NCI-H2171 (cell line): ENCODE results near the gene OSBPL5.
"Not testable (repeated sequence)": the region's sequence is repeated elsewhere in the genome, so short reads cannot be mapped to it uniquely, and the experiment has no call there.

Experiments used
- DNase-seq: peaks from one replicate; lab custom pipeline; 2025; lab: John Stamatoyannopoulos, UW

The OSBPL5 gene

GRCh38 chr11:3080733-3081385, 84.3 kb downstream of the OSBPL5 start:
- DNase-seq, result no peak

DNA sequence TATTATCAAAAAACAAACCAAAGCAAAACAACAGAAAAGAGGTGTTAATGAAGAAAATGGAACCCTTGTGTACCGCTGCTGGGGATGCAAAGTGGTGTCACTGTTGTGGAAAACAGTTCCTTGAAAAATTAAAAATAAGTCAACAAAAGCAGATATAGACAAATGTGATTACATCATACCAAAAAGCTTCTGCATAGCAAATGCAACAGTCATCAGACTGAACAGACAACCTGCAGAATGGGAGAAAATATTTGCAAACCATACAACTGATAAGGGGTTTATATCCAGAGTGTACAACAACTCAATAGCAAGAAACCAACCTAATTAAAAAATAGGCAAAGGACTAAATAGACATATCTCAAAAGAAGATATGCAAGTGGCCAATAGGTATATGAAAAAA, 85.0 kb downstream of the OSBPL5 start:
- DNase-seq, result no peak

GRCh38 chr11:3077846-3078440, 87.2 kb downstream of the OSBPL5 start:
- DNase-seq, result no peak

- DNase-seq, result no peak
These were observed 87.8 kb downstream of the OSBPL5 start for GRCh38 chr11:3077189-3077836.

DNA sequence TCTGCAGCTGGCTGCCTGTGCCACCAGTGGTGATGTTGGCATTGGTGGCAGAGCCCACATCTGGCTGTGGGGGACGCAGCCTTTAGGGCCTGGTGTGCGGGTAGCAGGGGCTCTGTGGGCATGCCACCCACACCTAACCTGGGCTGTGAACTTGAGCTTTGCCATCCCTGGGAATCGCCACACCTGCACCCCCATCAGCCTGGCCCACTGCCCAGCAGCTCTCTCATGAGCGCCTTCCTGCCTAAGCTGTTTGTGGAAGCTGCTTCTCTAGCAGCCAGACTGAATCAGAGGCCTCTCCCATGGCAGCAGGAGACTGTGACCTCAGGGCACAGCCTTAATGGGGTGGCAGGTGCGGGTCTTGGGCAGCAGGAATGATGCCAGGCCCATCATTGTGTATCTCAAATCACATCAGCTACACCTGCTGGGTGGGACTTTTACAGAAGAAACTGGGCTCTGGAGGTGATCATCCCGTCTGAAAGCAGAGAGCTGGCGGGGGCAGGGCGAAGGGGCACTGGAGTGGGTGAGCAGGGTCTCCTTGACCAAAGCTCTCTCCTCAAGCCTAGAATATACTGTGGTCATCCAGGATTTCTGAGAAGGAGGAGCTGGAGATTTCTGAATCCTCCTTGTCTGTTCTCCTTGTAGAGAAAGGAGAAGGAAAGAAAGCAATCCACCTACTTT, 90.1 kb downstream of the OSBPL5 start:
- no peak for DNase-seq

- no peak for DNase-seq
These were observed 92.1 kb downstream of the OSBPL5 start for GRCh38 chr11:3073029-3073435.

GRCh38 chr11:3069425-3069824, 95.7 kb downstream of the OSBPL5 start:
- no peak for DNase-seq

DNA sequence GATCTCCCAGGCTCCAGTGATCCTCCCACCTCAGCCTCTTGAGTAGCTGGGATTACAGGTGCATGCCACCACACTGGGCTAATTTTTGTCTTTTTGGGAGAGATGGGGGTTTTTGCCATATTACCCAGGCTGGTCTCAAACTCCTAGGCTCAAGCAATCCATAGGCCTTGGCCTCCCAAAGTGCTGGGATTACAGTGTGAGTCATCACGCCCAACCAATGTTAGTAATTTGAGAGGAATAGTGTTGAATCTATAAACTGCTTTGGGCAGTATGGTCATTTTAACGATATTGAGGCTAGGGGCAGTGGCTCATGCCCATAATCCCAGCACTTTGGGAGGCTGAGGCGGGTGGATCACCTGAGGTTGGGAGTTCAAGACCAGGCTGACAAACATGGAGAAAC, 98.8 kb downstream of the OSBPL5 start:
- DNase-seq, result not testable (repeated sequence)

- DNase-seq, result not testable (repeated sequence)
These were observed 100.4 kb downstream of the OSBPL5 start for GRCh38 chr11:3064709-3065108.

DNA sequence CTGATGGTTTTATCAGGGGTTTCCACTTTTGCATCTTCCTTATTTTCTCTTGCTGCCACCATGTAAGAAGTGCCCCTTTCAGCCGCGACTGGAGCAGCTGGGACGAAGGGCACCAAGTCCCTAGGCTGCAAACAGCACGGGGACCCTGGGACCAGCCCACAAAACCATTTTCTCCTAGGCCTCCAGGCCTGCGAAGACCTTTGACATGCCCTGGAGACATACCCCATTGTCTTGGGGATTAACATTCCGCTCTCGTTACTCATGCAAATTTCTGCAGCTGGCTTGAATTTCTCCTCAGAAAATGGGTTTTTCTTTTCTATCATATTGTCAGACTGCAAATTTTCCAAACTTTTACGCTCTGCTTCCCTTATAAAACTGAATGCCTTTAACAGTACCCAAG, 101.2 kb downstream of the OSBPL5 start:
- not testable (repeated sequence) for DNase-seq

DNA sequence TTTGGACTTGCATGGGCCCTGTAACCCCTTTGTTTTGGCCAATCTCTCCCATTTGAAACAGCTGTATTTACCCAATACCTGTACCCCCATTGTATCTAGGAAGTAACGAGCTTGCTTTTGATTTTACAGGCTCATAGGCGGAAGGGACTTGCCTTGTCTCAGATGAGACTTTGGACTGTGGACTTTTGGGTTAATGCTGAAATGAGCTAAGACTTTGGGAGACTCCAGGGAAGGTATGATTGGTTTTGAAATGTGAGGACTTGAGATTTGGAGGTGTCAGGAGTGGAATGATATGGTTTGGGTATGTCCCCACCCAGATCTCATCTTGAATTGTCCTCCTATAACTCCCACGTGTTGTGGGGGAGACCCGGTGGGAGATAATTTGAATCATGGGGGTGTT, 101.7 kb downstream of the OSBPL5 start:
- DNase-seq, result not testable (repeated sequence)

GRCh38 chr11:3060436-3061025, 104.6 kb downstream of the OSBPL5 start:
- DNase-seq, result no peak

DNA sequence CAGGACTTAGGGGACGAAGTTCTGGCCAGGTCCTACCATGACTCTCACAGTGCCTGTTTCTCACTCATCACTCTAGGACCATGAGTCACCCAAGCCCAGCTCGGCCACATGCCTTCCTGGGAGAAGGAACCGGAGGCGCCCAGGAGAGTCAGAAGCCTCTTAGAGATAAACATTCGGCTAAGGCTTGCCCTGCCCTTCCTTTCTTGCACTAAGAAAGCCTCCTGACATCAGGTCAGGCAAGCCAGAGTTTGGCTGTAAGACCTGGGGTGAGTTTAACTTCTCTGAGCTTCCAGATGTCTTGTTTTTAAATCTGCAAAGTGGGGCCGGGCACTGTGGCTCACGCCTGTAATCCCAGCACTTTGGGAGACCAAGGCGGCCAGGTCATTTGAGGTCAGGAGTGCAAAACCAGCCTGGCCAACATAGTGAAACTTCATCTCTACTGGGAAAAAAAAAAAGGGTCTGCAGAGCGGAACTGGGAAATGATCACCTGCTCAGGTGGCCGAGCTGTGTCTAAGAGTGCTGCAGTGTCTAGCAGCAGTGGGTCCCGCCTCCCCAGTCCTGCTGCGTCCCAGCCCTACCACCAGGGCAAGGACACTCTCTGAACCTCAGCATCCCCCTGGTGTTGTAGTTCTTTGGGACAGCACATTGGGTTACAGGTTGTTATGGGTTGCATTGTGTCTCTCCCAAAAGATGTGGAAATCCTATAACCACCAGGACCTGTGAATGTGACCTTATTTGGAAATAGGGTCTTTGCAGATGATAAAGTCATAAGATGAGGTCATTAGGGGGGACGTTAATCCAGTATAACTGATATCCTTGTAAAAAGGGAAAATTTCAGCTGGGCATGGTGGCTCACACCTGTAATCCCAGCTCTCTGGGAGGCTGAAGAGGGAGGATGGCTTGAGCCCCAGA, 106.1 kb downstream of the OSBPL5 start:
- no peak for DNase-seq

- DNase-seq, result peak; percentile 69
These were observed 107.8 kb downstream of the OSBPL5 start, which contains the start of gene CARS1 for GRCh38 chr11:3057069-3057963. CARS1 (minus strand) TSS chr11:3057423; CDS start chr11:3057367, 56 bp downstream.

DNA sequence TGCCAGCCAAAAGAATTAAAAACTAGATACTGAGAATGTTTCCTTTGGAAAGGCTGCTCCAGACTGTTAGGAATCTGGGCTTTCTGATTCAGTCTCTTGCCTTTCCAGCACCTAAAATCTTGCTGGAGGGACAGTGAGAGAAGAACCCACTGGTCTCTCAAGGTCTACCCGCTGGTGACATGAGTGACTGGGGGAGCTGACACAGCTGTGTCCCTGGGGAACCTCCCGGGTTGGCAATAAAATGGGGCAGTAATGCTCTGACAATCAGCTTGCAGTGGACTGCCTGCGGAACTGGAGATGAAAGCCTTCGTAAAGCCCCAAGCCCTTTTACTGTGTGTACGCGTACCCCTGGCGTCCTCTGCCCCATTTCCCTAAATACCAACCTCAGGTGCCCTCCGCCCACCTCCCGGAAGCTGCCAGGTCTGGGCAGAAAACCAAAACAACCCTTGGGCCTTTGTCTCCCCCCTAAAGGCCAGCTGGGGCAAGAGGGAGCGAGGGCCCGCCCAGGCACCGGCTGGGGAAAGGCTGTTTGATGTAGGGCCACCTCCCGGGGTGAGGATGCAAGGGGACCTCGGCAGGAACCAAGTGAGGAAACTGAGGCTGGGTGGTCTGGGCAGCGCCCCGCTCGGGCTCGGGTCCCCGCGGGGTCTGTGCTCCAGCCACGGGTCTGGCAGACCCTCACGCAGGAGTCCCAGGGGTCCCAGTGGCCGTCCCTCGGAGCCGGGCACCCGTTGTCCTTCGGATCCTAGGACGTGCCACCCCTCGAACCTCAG, 108.6 kb downstream of the OSBPL5 start:
- DNase-seq, result no peak

DNA sequence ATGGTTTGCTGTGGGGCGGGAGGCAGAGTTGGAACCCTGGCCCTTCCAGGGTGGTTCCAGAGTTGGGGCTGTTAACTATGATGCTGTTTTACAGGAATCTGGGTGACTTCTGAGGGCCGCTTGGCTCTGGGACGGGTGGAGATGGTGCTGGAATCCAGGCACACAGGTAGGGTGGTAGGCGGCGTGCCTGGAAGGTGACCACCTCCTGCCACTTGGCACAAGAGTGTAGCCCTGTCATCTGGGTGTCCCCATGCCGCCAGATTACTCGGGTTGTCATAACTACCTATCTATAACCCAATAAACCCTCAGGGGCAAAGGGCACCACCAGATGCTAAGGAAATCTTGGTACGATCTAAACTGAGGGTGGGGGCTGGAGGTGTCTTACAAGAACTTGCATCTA, 109.2 kb downstream of the OSBPL5 start:
- DNase-seq, result no peak

DNA sequence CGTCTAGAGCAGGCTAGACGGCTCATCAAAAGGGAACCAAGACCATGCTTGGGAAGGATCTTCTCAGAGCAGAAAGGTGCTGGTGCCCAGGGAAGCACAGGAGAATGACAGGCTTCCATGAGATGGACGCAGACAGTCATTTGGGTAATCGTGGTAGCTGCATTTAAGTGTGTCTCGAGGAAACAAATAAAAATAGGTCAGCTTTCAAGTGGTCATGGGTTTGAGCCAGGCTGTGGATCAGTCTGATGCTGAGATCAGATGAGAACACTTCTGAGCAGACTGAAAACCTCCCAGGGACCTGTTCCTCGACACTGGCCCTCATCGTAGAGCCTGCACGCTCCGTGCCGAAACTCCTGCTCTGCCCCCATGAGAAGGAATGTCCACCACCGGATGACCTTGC, 112.5 kb downstream of the OSBPL5 start:
- DNase-seq, result no peak

DNA sequence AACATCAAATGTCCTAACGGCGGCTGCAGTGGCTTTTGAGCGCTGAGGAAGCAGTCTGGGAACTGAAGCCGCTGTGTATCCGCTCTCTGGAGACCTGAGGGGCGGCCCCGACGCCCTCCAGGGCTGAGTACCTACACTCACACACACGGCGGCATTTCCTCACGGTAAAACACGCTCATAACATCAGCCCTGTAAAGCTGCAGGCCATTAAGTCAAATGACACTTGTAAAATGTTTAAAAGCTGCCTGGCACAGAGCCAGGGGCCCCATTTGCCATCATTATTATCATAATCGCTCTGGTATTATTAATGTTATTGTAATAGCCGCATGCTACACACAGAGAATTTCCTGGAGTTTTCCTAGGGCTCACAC, 113.0 kb downstream of the OSBPL5 start:
- no peak for DNase-seq
